HCT116 (cell line): ENCODE data around the gene ALK.

Experiments
- CEBPB ChIP-seq: IDR thresholded peaks from 2 replicates; pipeline ENCODE4 v1.6.1; 2012; ENCODE audit warnings: low read depth
- EGR1 ChIP-seq: IDR thresholded peaks from 2 replicates; pipeline ENCODE4 v1.6.1; 2012; ENCODE audit warnings: low read depth
- ELF1 ChIP-seq: IDR thresholded peaks from 2 replicates; pipeline ENCODE4 v1.6.1; 2012; ENCODE audit warnings: low read depth, borderline replicate concordance
- EZH2phosphoT487 ChIP-seq: fragments of 200-600 bp; IDR thresholded peaks from 2 replicates; pipeline ENCODE4 v1.6.1; 2018; ENCODE audit warnings: antibody characterized with exemption, borderline replicate concordance
- FOSL1 ChIP-seq: IDR thresholded peaks from 2 replicates; pipeline ENCODE4 v1.6.1; 2012; ENCODE audit warnings: low read depth
- POLR2A ChIP-seq: IDR thresholded peaks from 2 replicates; pipeline ENCODE4 v1.7.0; 2011; ENCODE audit warnings: borderline replicate concordance; ENCODE audit not compliant: insufficient read depth, insufficient read length; ENCODE audit errors: extremely low read depth
- POLR2AphosphoS5 ChIP-seq: IDR thresholded peaks from 2 replicates; pipeline ENCODE4 v1.6.1; 2011; ENCODE audit warnings: mild to moderate bottlenecking, low read depth, low read length, moderate library complexity
- RAD21 ChIP-seq: IDR thresholded peaks from 2 replicates; pipeline ENCODE4 v1.6.1; 2012; ENCODE audit warnings: low read depth, mild to moderate bottlenecking
- ZNF274 ChIP-seq: fragments of 200-500 bp; sonication (Bioruptor generic); IDR thresholded peaks from 2 replicates; pipeline ENCODE4 v1.6.1; 2014; ENCODE audit warnings: mild to moderate bottlenecking, low read depth, low read length, inconsistent platforms
- TF ChIP-seq, protein P1 (sequence below), 3 experiments: fragments of 200-600 bp in 1 of 3; sonication (generic) in 1 of 3; IDR thresholded peaks in 2 of 3; conservative IDR thresholded peaks in 1 of 3; 2 replicates each; pipeline ENCODE4 v1.5.1; 2012 to 2017; ENCODE audit warnings: low read depth in 2 of 3, low read length in 2 of 3, antibody characterized with exemption in 1 of 3, borderline replicate concordance in 1 of 3, control low read depth in 1 of 3, mild to moderate bottlenecking in 1 of 3, mixed read lengths in 1 of 3, mixed run types in 1 of 3, moderate library complexity in 1 of 3; ENCODE audit not compliant: insufficient read depth in 1 of 3
- TF ChIP-seq, protein P2 (sequence below): IDR thresholded peaks from 2 replicates; pipeline ENCODE4 v1.6.1; 2012
- TF ChIP-seq, protein P3 (sequence below): IDR thresholded peaks from 2 replicates; pipeline ENCODE4 v1.6.1; 2011; ENCODE audit warnings: mild to moderate bottlenecking, low read length, moderate library complexity; ENCODE audit not compliant: insufficient replicate concordance; ENCODE audit errors: extremely low read depth

DNA sequence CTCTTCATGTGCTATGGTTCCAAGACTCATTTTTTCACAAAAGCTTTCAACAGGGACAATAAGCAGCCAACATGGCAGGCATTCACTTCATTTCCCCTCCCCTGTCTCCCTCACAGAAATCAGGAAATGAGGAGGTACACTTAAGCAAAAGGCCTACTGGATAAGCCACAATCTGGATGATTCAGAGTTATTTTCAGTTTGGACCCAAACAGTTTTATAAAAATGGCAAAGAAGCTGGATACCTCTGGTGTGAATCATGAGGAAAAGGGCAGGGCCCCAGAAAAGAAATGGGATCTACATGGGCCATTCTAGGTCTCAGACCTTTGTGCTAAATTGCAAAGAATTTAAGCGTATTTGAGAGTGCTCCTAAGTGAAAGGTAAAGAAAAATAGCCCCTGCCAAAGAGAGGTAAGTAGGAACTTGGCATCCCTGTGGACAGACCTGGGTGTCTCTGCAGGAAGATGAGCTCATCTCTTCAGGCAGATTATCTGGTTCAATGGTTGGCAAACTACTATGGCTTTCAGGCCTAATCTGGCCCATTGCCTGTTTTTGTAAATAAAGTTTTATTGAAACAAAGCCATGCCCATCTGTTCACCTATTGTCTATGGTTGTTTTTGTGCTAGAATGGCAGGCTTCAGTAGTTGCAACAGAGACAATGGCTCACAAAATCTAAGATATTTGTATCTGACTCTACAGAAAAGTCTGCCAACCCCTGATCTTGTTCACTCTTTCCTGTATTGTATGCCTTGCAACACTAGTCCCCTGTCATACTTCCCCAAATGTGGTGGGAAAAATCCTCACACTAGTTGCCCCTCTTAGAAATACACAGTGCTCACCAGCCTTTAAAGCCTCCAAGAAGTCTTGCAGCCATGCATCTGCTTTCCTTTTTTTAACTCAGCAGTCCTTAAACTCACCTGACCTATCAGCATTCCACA, 315.0 kb downstream of the ALK start:
- TF ChIP-seq ZNF274 (no peak), POLR2A (no peak), POLR2AphosphoS5 (no peak), RAD21 (no peak), ELF1 (no peak), EZH2phosphoT487 (no peak), FOSL1 (no peak), CEBPB (no peak), EGR1 (no peak)
- TF ChIP-seq, protein P1, sequence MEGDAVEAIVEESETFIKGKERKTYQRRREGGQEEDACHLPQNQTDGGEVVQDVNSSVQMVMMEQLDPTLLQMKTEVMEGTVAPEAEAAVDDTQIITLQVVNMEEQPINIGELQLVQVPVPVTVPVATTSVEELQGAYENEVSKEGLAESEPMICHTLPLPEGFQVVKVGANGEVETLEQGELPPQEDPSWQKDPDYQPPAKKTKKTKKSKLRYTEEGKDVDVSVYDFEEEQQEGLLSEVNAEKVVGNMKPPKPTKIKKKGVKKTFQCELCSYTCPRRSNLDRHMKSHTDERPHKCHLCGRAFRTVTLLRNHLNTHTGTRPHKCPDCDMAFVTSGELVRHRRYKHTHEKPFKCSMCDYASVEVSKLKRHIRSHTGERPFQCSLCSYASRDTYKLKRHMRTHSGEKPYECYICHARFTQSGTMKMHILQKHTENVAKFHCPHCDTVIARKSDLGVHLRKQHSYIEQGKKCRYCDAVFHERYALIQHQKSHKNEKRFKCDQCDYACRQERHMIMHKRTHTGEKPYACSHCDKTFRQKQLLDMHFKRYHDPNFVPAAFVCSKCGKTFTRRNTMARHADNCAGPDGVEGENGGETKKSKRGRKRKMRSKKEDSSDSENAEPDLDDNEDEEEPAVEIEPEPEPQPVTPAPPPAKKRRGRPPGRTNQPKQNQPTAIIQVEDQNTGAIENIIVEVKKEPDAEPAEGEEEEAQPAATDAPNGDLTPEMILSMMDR (IDR thresholded peaks at IDR 0.05 in 2 of 3, conservative IDR thresholded peaks at IDR 0.05 in 1 of 3; ENCODE audit: borderline replicate concordance in 1 of 3, insufficient read depth in 1 of 3, low read depth in 2 of 3, low read length in 2 of 3) = no peak
- TF ChIP-seq, protein P2, sequence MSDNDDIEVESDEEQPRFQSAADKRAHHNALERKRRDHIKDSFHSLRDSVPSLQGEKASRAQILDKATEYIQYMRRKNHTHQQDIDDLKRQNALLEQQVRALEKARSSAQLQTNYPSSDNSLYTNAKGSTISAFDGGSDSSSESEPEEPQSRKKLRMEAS = no peak
- TF ChIP-seq, protein P3, sequence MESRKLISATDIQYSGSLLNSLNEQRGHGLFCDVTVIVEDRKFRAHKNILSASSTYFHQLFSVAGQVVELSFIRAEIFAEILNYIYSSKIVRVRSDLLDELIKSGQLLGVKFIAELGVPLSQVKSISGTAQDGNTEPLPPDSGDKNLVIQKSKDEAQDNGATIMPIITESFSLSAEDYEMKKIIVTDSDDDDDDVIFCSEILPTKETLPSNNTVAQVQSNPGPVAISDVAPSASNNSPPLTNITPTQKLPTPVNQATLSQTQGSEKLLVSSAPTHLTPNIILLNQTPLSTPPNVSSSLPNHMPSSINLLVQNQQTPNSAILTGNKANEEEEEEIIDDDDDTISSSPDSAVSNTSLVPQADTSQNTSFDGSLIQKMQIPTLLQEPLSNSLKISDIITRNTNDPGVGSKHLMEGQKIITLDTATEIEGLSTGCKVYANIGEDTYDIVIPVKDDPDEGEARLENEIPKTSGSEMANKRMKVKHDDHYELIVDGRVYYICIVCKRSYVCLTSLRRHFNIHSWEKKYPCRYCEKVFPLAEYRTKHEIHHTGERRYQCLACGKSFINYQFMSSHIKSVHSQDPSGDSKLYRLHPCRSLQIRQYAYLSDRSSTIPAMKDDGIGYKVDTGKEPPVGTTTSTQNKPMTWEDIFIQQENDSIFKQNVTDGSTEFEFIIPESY = no peak
